CD4-positive, alpha-beta T cell treated with Interleukin-6 at 100 ng/mL for 8 hours (primary cell): ENCODE data around the gene POLDIP3.
A peak's percentile ranks its signal among the peaks of the same experiment; 100 is the strongest.
"Not testable (repeated sequence)": the region's sequence is repeated elsewhere in the genome, so short reads cannot be mapped to it uniquely, and the experiment has no call there.

Experiments used
- DNase-seq: peaks from one replicate; pipeline ENCODE4 v3.0.0-alpha.2; 2020; ENCODE audit warnings: mixed read lengths, low spot score

The POLDIP3 gene

DNA sequence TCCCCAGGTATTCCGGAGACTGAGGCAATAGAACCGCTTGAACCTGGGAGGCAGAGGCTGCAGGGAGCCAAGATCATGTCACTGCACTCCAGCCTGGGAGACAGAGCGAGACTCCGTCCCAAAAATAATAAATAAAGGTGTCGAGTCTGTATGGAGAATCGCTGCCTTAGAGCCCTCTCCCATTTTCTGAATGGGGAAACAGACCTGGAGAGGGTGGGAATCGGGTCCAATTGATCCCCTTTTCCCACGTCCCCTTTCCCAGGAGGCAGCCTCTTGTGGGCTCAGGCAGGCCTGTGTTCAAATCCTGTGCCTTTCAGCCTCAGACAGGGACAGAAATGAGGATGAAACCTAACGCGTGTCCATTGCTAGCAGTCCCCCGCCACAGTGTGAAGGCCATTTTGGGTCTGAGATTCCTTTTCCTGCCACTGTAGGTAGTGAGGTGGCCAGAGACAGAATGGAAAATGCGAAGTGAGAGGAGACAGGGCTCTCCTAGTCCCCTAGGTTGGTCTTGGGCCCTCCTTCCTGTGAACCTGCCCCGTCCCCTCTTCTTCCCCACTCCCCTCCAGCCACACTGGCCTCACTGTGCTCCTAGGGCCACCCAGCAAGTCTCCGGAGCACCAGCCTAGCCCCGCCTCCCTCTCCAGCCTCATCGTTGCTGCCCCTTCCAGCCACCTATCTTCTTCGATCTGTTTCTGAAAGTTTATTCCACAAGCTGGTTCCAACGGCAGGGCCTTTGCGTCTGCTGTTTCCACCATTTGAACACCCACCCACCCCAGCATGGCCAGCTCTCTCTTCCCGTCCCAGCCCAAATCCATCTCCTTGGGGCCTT lies 2.7 kb upstream of the POLDIP3 start:
- DNase-seq, result no peak

DNA sequence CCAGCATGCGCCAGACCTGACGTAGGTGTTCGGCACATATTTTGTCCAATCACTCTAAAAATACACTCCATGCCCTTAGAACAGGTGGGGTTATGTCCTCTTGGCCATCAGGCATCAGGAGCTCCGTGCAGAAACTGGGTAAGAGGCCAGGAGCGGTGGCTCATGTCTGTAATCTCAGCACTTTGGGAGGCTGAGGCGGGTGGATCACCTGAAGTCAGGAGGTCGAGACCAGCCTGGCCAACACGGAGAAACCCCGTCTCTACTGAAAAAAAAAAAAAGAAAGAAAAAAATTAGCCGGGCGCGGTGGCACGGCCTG lies 1.1 kb upstream of the POLDIP3 start:
- not testable (repeated sequence) for DNase-seq

GRCh38 chr22:42615092-42615859 lies 593 bp upstream of the POLDIP3 start:
- DNase-seq, result peak; percentile 85

- DNase-seq, result no peak
Observed at GRCh38 chr22:42613872-42614301, 796 bp downstream of the POLDIP3 start.

- DNase-seq, result no peak
Observed at GRCh38 chr22:42612336-42612735, 2.3 kb downstream of the POLDIP3 start.

- DNase-seq, result no peak
Observed at GRCh38 chr22:42611051-42611450, 3.6 kb downstream of the POLDIP3 start.

DNA sequence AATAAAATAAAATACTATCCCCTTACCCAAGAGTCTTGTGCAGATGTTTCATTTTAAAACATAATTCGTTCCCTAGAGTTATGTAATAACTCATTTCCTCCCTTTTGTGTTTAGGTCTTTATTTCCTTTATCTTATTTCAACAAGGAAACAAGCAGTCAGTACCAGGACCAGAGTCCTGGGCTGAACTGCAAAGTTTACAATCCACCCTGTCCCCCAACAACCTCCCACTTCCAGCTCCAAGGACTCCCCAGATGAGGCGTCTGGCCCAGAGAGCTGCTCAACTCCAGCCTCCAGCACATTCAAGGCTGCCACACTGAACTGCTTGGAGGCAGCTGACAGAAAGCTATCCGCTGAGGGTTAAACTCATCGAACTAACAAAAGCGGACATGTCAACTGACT lies 4.5 kb downstream of the POLDIP3 start:
- no peak for DNase-seq

DNA sequence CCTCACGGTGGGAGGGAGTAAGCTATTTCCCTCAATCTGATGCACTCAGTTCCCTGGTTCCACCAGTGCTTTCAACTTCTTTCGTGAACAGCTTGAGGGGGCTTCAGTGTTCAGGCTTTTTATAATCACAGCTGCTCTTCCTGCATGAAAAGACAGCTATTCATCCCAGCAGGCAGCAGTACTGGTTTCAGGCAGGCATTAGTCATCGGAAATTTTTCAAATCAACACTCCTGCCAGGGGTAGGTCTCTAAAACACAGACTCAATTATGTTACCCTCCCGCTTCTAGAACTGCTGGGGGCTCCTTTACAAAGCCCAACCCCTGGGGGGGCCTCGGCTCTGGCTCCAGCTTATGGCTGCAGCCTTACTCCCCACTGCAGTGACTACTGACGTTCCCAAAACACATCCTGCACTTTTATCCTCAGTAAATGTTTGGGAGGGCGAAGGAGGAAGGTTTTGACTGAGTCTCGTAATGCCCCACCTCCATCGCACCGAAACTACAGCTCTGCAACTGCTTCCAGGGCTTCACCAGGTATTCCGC lies 5.8 kb downstream of the POLDIP3 start:
- DNase-seq, result no peak

DNA sequence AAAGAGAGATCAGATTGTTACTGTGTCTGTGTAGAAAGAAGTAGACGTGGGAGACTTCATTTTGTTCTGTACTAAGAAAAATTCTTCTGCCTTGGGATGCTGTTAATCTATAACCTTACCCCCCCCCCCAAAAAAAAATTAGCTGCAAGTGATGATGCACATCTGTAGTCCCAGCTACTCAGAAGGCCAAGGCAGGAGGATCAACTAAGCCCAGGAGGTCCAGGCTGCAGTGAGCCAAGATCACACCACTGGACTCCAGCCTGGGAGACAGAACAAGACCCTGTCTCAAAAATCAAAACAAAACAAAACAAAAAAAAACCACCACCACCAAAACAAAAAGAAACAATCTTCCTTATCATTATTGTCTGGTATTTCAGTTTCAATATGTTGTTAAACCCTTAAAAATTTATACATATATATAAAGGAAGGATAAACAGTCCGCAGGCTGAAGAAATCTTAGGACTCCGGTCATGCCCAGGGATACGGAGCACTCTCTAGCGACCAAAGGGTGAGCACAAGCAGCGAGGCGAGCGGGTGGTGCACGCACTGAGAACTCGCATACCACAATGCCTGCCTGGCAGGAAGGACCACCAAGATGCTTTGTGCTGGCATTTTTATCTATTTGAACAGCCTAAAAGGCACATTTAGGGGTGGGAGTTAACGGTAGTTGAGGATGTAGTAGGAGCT lies 6.4 kb downstream of the POLDIP3 start:
- DNase-seq, result no peak

DNA sequence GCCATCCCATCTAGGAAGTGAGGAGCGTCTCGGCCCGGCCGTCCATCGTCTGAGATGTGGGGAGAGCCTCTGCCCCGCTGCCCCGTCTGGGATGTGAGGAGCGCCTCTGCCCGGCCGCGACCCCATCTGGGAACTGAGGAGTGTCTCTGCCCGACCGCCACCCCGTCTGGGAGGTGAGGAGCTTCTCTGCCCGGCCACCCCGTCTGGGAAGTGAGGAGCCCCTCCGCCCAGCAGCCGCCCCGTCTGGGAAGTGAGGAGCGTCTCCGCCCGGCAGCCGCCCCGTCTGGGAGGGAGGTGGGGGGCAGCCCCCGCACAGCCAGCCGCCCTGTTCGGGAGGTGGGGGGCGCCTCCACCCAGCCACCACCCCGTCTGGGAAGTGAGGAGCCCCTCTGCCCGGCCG lies 7.0 kb downstream of the POLDIP3 start:
- not testable (repeated sequence) for DNase-seq

DNA sequence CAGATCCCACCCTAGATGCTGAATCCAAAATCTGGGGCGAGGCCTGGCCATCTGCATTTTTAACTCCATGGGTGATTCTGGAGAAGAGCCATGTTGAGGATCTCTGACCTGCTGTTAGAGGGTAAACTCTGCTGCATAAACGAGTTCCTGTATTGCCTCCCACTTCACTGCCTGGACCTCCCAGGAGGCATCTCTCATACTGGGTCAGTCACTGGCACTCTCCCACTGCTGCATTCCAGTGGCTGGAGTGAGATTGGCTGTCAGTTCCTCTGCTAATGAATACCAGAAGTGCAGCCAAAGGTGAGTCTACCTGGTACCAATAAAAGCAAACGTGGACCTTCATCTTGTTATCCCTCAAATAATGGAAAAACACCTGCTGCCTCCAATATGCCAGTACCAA lies 10.3 kb downstream of the POLDIP3 start:
- DNase-seq, result no peak

GRCh38 chr22:42603427-42603826 lies 11.3 kb downstream of the POLDIP3 start:
- DNase-seq, result no peak

DNA sequence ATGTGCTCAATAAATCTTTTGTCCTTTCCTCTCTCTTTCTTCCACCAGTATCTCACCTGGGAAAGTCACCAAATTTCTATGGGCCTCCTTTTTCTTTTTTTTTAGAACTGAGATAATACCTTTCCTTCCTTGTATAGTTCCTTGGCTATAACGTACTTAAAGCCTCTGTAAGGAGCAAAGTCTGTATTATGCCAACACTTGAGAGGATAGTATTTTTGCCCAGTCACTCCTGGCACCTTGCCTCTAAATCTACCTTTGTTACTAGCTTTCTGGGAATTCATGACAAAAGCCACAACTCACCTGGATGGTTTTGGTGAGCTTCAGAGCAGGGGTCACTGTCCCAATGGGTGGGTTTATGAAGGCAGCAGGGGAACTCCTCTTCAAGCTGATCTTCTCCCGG lies 12.2 kb downstream of the POLDIP3 start:
- DNase-seq, result no peak

- DNase-seq, result no peak
Observed at GRCh38 chr22:42601879-42602465, 12.7 kb downstream of the POLDIP3 start.

GRCh38 chr22:42596863-42597530 lies 17.7 kb downstream of the POLDIP3 start:
- no peak for DNase-seq

GRCh38 chr22:42596336-42596735 lies 18.3 kb downstream of the POLDIP3 start:
- no peak for DNase-seq

DNA sequence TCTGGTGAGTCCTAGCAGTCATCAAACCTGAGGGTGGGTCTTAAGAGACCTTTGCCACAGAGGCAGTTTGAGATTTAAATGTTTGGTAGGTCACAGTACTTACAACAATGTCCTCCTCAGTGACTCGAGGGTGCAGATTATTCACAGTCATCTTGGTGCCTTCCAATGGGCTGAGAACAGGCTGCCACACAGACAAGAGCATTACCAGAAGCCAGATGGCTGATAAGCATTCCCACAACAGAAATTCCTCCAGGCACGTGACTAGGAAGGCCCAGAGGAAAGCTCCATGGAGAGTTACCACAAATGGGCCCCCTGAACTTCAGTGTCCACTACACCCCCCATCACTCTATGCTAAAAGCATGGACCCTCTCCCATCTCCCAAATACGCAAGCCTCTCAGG lies 19.2 kb downstream of the POLDIP3 start:
- DNase-seq, result no peak

GRCh38 chr22:42591987-42592386 lies 22.7 kb downstream of the POLDIP3 start:
- no peak for DNase-seq

DNA sequence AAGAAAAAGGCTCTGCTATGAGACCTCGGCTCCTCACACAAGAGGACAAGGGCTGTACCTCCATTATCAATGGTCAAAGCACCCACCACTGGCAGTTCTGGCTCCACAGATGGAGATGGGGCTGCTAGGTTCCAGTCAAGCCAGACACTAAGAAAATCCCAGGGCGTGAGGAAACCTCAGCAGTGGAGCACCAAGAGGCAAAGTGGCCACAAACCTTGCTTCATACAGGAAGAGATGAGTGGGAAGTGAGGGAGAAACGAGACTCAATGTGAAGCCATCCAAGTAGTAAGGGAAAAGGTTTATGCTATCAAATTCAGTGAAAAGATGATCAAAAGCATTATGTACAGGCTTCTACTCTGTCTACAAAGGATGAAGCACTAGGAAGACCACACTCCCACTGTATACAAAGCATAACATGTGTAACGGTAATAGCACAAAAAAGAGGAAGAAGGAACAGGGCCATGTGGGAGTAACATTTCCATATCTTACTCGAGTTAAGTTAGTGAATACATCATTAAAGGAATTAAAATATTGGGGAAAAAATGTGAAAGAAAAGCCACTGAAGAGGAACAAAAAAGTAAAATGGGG lies 27.0 kb downstream of the POLDIP3 start:
- DNase-seq, result no peak

DNA sequence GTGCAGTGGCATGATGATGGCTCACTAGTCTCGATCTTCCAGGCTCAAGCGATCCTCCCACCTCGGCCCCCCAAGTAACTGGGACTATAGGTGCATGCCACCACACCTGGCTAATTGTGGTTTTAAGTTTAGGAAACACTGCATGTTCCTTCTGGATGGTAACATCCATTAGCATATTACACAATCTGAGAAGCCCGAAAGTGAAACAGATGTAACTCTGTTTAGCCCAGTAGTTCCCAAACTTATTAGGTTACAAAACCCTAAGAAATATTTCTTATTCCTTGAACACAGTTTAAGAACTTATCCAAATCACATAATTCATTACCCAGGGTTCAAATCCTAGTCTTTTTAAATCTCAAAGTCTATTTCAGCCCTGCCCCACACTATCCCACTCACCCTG lies 28.3 kb downstream of the POLDIP3 start:
- no peak for DNase-seq

DNA sequence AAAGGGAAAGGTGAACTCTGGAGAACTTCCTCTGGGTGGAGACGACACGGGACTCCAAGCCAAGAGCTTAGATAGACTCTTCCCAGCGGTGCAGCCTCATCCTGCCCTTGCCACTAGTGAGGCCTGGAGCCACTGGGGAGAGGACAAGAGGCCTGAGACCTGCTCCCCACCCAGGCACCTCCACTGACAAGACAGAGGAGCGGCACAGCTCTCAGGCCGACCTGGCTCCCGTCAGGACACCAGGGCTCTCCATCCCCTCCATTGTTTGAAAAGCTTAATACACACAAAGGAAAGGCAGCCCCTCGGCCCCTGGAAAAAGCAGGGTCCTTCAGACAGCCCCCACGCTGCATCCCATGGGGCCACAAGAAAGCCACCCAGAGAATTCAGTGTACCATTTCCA lies 29.6 kb downstream of the POLDIP3 start:
- no peak for DNase-seq
